H1 (cell line): ENCODE results near the gene RESP18. TPM values are rescaled to one million over a fixed set of nuclear protein-coding genes. Genes with fewer than 3 reads are reported as not detected.

ENCODE experiments used
- CTCF ChIA-PET: fragments of 300-600 bp; sonication (Branson Sonifier 250); formaldehyde crosslinking; loops from one replicate; lab custom pipeline; 2021; ENCODE audit not compliant: partially characterized antibody; lab: Charles Lee
- POLR2A ChIA-PET: fragments of 300-600 bp; sonication (Branson Sonifier 250); formaldehyde crosslinking; loops from one replicate; lab custom pipeline; 2021; ENCODE audit warnings: inconsistent platforms; ENCODE audit not compliant: partially characterized antibody; lab: Charles Lee
- DNase-seq, 2 experiments: peaks; one replicate each; pipeline versions ENCODE4 v3.0.0 to v3.0.0-alpha.2; 2010 to 2022; ENCODE audit warnings: low spot score in 2 of 2, low read depth in 1 of 2, mixed read lengths in 1 of 2
- FAIRE-seq: peaks from 2 replicates; lab custom pipeline; 2011; peaks lifted over from hg19 to GRCh38; lab: Jason Lieb, UNC
- H2AFZ ChIP-seq: 2 replicates; pipeline ENCODE4 v1.8.1; 2012; ENCODE audit warnings: low read length, inconsistent platforms
- H2AK5ac ChIP-seq: 2 replicates; pipeline ENCODE4 v1.6.1; 2013; ENCODE audit warnings: low read depth, low read length
- H2BK120ac ChIP-seq: replicated peaks from 2 replicates; pipeline ENCODE3; 2013; ENCODE audit warnings: low read depth, low read length, inconsistent platforms
- H2BK12ac ChIP-seq: 2 replicates; pipeline ENCODE4 v1.6.1; 2013; ENCODE audit warnings: low read depth, low read length
- H2BK15ac ChIP-seq: 2 replicates; pipeline ENCODE4 v1.6.1; 2013; ENCODE audit warnings: low read length
- H2BK20ac ChIP-seq: 2 replicates; pipeline ENCODE4 v1.6.1; 2013; ENCODE audit warnings: low read length
- H2BK5ac ChIP-seq: 2 replicates; pipeline ENCODE4 v1.6.1; 2013; ENCODE audit warnings: low read depth, low read length
- H3K14ac ChIP-seq: 2 replicates; pipeline ENCODE4 v1.6.1; 2013; ENCODE audit warnings: inconsistent platforms; ENCODE audit not compliant: insufficient read length
- H3K18ac ChIP-seq: 2 replicates; pipeline ENCODE4 v1.6.1; 2013; ENCODE audit warnings: low read length; ENCODE audit errors: extremely low read depth
- H3K23ac ChIP-seq: 2 replicates; pipeline ENCODE4 v1.6.1; 2013; ENCODE audit warnings: inconsistent platforms; ENCODE audit not compliant: insufficient read length
- H3K23me2 ChIP-seq: 2 replicates; pipeline ENCODE4 v1.6.1; 2013; ENCODE audit warnings: low read depth, low read length
- H3K27ac ChIP-seq: 2 replicates; pipeline ENCODE4 v1.6.1; 2011; ENCODE audit warnings: low read depth, low read length, inconsistent platforms
- H3K27me3 ChIP-seq, 4 experiments: replicated peaks in 1 of 4; 1 replicate in 1 of 4; 2 replicates in 3 of 4; pipeline versions ENCODE4 v1.6.1 to v1.8.1; 2011 to 2013; ENCODE audit warnings: low read length in 3 of 4, mild to moderate bottlenecking in 3 of 4, inconsistent platforms in 2 of 4, mixed read lengths in 2 of 4, moderate library complexity in 1 of 4; ENCODE audit not compliant: control insufficient read depth in 3 of 4, insufficient read depth in 3 of 4; ENCODE audit errors: extremely low read depth in 1 of 4
- H3K36me3 ChIP-seq, 4 experiments: 2 replicates each; pipeline versions ENCODE4 v1.6.1 to v1.8.1; 2011 to 2013; ENCODE audit warnings: mild to moderate bottlenecking in 4 of 4, low read length in 3 of 4, moderate library complexity in 2 of 4, control low read depth in 1 of 4, inconsistent platforms in 1 of 4; ENCODE audit not compliant: insufficient read depth in 4 of 4, control insufficient read depth in 2 of 4
- H3K4ac ChIP-seq: replicated peaks from 2 replicates; pipeline ENCODE3; 2013; ENCODE audit warnings: low read length, low read depth, mixed read lengths, inconsistent platforms; ENCODE audit not compliant: insufficient read length
- H3K4me1 ChIP-seq, 4 experiments: replicated peaks in 1 of 4; 1 replicate in 1 of 4; 2 replicates in 3 of 4; pipeline versions ENCODE4 v1.6.1 to v1.8.1; 2011 to 2013; ENCODE audit warnings: low read length in 3 of 4, inconsistent platforms in 2 of 4, mixed read lengths in 1 of 4; ENCODE audit not compliant: insufficient read depth in 4 of 4, control insufficient read depth in 3 of 4
- H3K4me2 ChIP-seq, 2 experiments: 2 replicates each; pipeline versions ENCODE4 v1.6.1 to v1.8.1; 2011 to 2013; ENCODE audit warnings: low read depth in 2 of 2, low read length in 2 of 2, control low read depth in 1 of 2, inconsistent platforms in 1 of 2, mild to moderate bottlenecking in 1 of 2; ENCODE audit not compliant: insufficient read depth in 1 of 2
- H3K4me3 ChIP-seq, 4 experiments: fragments of 200-600, 300-600 bp in 1 of 4; sonication (generic), shearing (Covaris generic), sonication (Bioruptor Twin) in 1 of 4; 2 replicates each; pipeline versions ENCODE4 v1.5.1 to v1.8.1; 2011 to 2016; ENCODE audit warnings: low read length in 4 of 4, low read depth in 3 of 4, control low read depth in 2 of 4, inconsistent platforms in 2 of 4, mild to moderate bottlenecking in 2 of 4, mixed read lengths in 1 of 4, moderate library complexity in 1 of 4; ENCODE audit not compliant: insufficient read depth in 2 of 4; ENCODE audit errors: extremely low read depth in 1 of 4
- H3K56ac ChIP-seq: replicated peaks from 2 replicates; pipeline ENCODE3; 2013; ENCODE audit warnings: low read depth, mild to moderate bottlenecking, mixed read lengths, low read length, inconsistent platforms; ENCODE audit not compliant: insufficient read length
- H3K79me1 ChIP-seq: 2 replicates; pipeline ENCODE4 v1.6.1; 2013; ENCODE audit warnings: low read depth, low read length, control low read depth
- H3K79me2 ChIP-seq, 2 experiments: 2 replicates each; pipeline versions ENCODE4 v1.6.1 to v1.8.1; 2012 to 2013; ENCODE audit warnings: low read length in 2 of 2, mild to moderate bottlenecking in 2 of 2, inconsistent platforms in 1 of 2; ENCODE audit not compliant: insufficient read depth in 2 of 2, control insufficient read depth in 1 of 2
- H3K9ac ChIP-seq, 4 experiments: replicated peaks in 1 of 4; 1 replicate in 1 of 4; 2 replicates in 3 of 4; pipeline versions ENCODE4 v1.6.1 to v1.8.1; 2011 to 2013; ENCODE audit warnings: low read depth in 3 of 4, low read length in 3 of 4, control low read depth in 2 of 4, mild to moderate bottlenecking in 2 of 4, moderate library complexity in 2 of 4, inconsistent platforms in 1 of 4; ENCODE audit errors: extremely low read depth in 1 of 4
- H3K9me3 ChIP-seq, 2 experiments: 2 replicates each; pipeline versions ENCODE4 v1.6.1 to v1.8.1; 2012 to 2013; ENCODE audit warnings: mild to moderate bottlenecking in 2 of 2, moderate library complexity in 2 of 2, control low read depth in 1 of 2, inconsistent platforms in 1 of 2, low read depth in 1 of 2, low read length in 1 of 2, mixed read lengths in 1 of 2; ENCODE audit not compliant: insufficient read depth in 2 of 2
- H4K20me1 ChIP-seq, 2 experiments: replicated peaks in 1 of 2; 2 replicates each; pipeline versions ENCODE3 to v1.8.1; 2011 to 2013; ENCODE audit warnings: inconsistent platforms in 2 of 2, low read length in 2 of 2, mild to moderate bottlenecking in 1 of 2; ENCODE audit not compliant: insufficient read depth in 2 of 2, control insufficient read depth in 1 of 2
- H4K5ac ChIP-seq: 2 replicates; pipeline ENCODE4 v1.6.1; 2013; ENCODE audit warnings: low read length, low read depth, mixed read lengths, inconsistent platforms; ENCODE audit not compliant: insufficient read length
- H4K8ac ChIP-seq: 2 replicates; pipeline ENCODE4 v1.8.0; 2013; ENCODE audit warnings: mild to moderate bottlenecking, moderate library complexity, low read length, inconsistent platforms; ENCODE audit not compliant: insufficient read depth; ENCODE audit errors: extremely low read depth
- H4K91ac ChIP-seq: replicated peaks from 2 replicates; pipeline ENCODE3; 2013; ENCODE audit warnings: low read length, mixed read lengths, inconsistent platforms; ENCODE audit not compliant: insufficient read length
- ASH2L ChIP-seq: fragments of 200-600, 300-600 bp; sonication (generic); IDR thresholded peaks from one replicate; pipeline ENCODE4 v1.7.1; 2017; ENCODE audit warnings: low read length
- CEBPB ChIP-seq: IDR thresholded peaks from 2 replicates; pipeline ENCODE4 v1.6.1; 2012; ENCODE audit warnings: low read depth, low read length
- EP300 ChIP-seq, 2 experiments: IDR thresholded peaks; 1 replicate in 1 of 2; 2 replicates in 1 of 2; pipeline ENCODE4 v1.6.1; 2011 to 2012; ENCODE audit warnings: low read depth in 2 of 2, low read length in 2 of 2, mild to moderate bottlenecking in 2 of 2, borderline replicate concordance in 1 of 2, inconsistent platforms in 1 of 2, moderate library complexity in 1 of 2
- FOSL1 ChIP-seq: IDR thresholded peaks from 2 replicates; pipeline ENCODE4 v1.6.1; 2011; ENCODE audit warnings: mild to moderate bottlenecking, low read depth, low read length, moderate library complexity; ENCODE audit not compliant: insufficient read depth
- GABPA ChIP-seq: IDR thresholded peaks from 2 replicates; pipeline ENCODE4 v1.6.1; 2011; ENCODE audit warnings: mild to moderate bottlenecking, low read length, moderate library complexity, borderline replicate concordance; ENCODE audit not compliant: insufficient read depth
- JUND ChIP-seq: IDR thresholded peaks from 2 replicates; pipeline ENCODE4 v1.6.1; 2011; ENCODE audit warnings: mild to moderate bottlenecking, improper control_type of control experiment, low read length
- KDM1A ChIP-seq: fragments of 200-600, 300-600 bp; sonication (generic); IDR thresholded peaks from 2 replicates; pipeline ENCODE4 v1.7.1; 2016; ENCODE audit warnings: mild to moderate bottlenecking, low read length, borderline replicate concordance
- KDM4A ChIP-seq: IDR thresholded peaks from one replicate; pipeline ENCODE4 v1.7.1; 2012; ENCODE audit warnings: low read depth, mild to moderate bottlenecking, moderate library complexity, low read length, inconsistent platforms; ENCODE audit not compliant: severe bottlenecking
- PHF8 ChIP-seq: fragments of 200-600 bp; sonication (generic); conservative IDR thresholded peaks from 2 replicates; pipeline ENCODE4 v1.7.1; 2012; ENCODE audit warnings: low read depth, mild to moderate bottlenecking, inconsistent platforms, low read length, moderate library complexity
- POU5F1 ChIP-seq: IDR thresholded peaks from 2 replicates; pipeline ENCODE4 v1.6.1; 2011; ENCODE audit warnings: low read depth, mild to moderate bottlenecking, low read length, moderate library complexity
- RBBP5 ChIP-seq: IDR thresholded peaks from 2 replicates; pipeline ENCODE4 v1.7.1; 2012; ENCODE audit warnings: low read depth, mild to moderate bottlenecking, inconsistent platforms, low read length, moderate library complexity, borderline replicate concordance
- SIN3A ChIP-seq, 2 experiments: IDR thresholded peaks in 1 of 2; conservative IDR thresholded peaks in 1 of 2; 2 replicates each; pipeline ENCODE4 v1.6.1; 2011 to 2012; ENCODE audit warnings: low read length in 2 of 2, improper control_type of control experiment in 1 of 2, low read depth in 1 of 2, mild to moderate bottlenecking in 1 of 2
- SUZ12 ChIP-seq: fragments of 200-600 bp; sonication (generic); IDR thresholded peaks from 2 replicates; pipeline ENCODE4 v1.6.1; 2012; ENCODE audit warnings: mild to moderate bottlenecking, inconsistent platforms, low read length, moderate library complexity, mixed read lengths
- WGBS, 2 experiments: shearing (Covaris generic) in 1 of 2; methylation state at CpG; one replicate each; pipeline versions ENCODE4 v1.1.6 to v1.1.7; 2013 to 2015; ENCODE audit warnings: low lambda C conversion rate in 2 of 2, mixed read lengths in 2 of 2, inconsistent platforms in 1 of 2, low coverage in 1 of 2, missing lambda C conversion rate in 1 of 2; ENCODE audit not compliant: insufficient replicate concordance in 2 of 2, insufficient coverage in 1 of 2, insufficient read length in 1 of 2; ENCODE audit errors: extremely low coverage in 1 of 2, missing lambda C conversion rate in 1 of 2; 5-methylcytosine and 5-hydroxymethylcytosine counted together
- polyA plus RNA-seq, 7 experiments: library from polyadenylated mRNA; depleted of rRNA in 3 of 7; stranded (reverse) in 5 of 7; unstranded in 2 of 7; fragments of >200 nt in 5 of 7; fragments of 200-250 nt in 2 of 7; gene quantifications; 1 replicate in 5 of 7; 2 replicates in 1 of 7; 4 replicates in 1 of 7; pipeline versions ENCODE4 v1.2.1 to v1.2.3, GENCODE V29; 2011 to 2013; ENCODE audit warnings: missing spikeins in 2 of 7, mixed read lengths in 2 of 7
- total RNA-seq: library from RNA; stranded (reverse); fragmentation: NEBNext Ultra II Directional; extraction: Animal tissue kit (Norgen Biotek cat#: 25700); gene quantifications from 2 replicates; pipeline ENCODE4 v1.2.1, GENCODE V29; 2021

RESP18 gene
- total and polyA plus RNA-seq, 2 of the 8 experiments (the other 6 are each of a cell fraction or from before 2014, with no cell fraction given), result not detected

- peaks cover 0 to 28% (median 15%) of the 10 kb centered on the region in 4 experiments; a peak in 6 of 7 replicates for H3K27me3 ChIP-seq
- ChIA-PET POLR2A (interaction anchor here (1.0 to 3.7 kb wide), 4 partner anchors 12 to 80 kb away, joined by 3 to 19 read pairs (median 5); partner anchors contain the start of genes ABCB6, GLB1L and STK16), CTCF (interaction anchor here (0.6 to 13.4 kb wide), 46 partner anchors 7 to 297 kb away, joined by 3 to 118 read pairs (median 4); partner anchors contain the start of genes DNAJB2, GLB1L, PTPRN and SLC23A3)
- no peaks in the 10 kb centered on the region for H3K79me2 ChIP-seq
- H3K18ac ChIP-seq, result no peak overlapping the region
- no peak overlapping the region for H2AK5ac ChIP-seq
- 82% methylated on average over 6 of the region's 6 CpGs; no CpG with 5 or more reads in 1 of the 2 experiments for WGBS, 2 experiments
- no peak overlapping the region for H2BK12ac ChIP-seq
- H4K5ac ChIP-seq, result no peak overlapping the region
- H3K23ac ChIP-seq, result no peak overlapping the region
- no peak overlapping the region for H3K56ac ChIP-seq
- H2BK5ac ChIP-seq, result no peak overlapping the region
- H3K27ac ChIP-seq, result no peak overlapping the region
- no peak overlapping the region for H3K4ac ChIP-seq
- no peak for FAIRE-seq
- no peaks in the 10 kb centered on the region for H3K9me3 ChIP-seq
- no peaks in the 10 kb centered on the region for H4K20me1 ChIP-seq
- no peak overlapping the region for H3K4me2 ChIP-seq
- H3K4me1 ChIP-seq, result peaks cover 0 to 4% (median 3%) of the 10 kb centered on the region in 4 experiments; a peak in 4 of 7 replicates
- H2BK20ac ChIP-seq, result peak overlapping the region; percentile 6; the same call in 1 of the 2 replicates
- no peak overlapping the region for H3K4me3 ChIP-seq
- H2AFZ ChIP-seq, result no peak overlapping the region
- no peak overlapping the region for H3K9ac ChIP-seq
- no peak overlapping the region for H3K14ac ChIP-seq
- no peaks in the 10 kb centered on the region; the same call in 1 of the 2 replicates for H3K79me1 ChIP-seq
- H4K8ac ChIP-seq, result 0 out of 2 replicates have a peak overlapping the region, but pooled peaks have one; percentile 4
- no peak overlapping the region for H2BK15ac ChIP-seq
- no peak overlapping the region for H2BK120ac ChIP-seq
- peaks cover under 1% of the 10 kb centered on the region; the same call in 1 of the 2 replicates for H3K23me2 ChIP-seq
- no peak overlapping the region for H4K91ac ChIP-seq
- DNase-seq, result no peak
- H3K36me3 ChIP-seq, result no peaks in the 10 kb centered on the region
- TF ChIP-seq CEBPB, result no peak
- no peak for TF ChIP-seq RBBP5
- no peak for TF ChIP-seq PHF8
- no peak for TF ChIP-seq FOSL1
- TF ChIP-seq KDM4A, result no peak
- TF ChIP-seq KDM1A, result no peak
- TF ChIP-seq JUND, result no peak
- TF ChIP-seq SIN3A (conservative IDR thresholded peaks at IDR 0.05 in 1 of 2, IDR thresholded peaks at IDR 0.05 in 1 of 2; ENCODE audit: low read depth in 1 of 2, low read length in 2 of 2), result no peak
- TF ChIP-seq ASH2L, result no peak
- TF ChIP-seq SUZ12, result no peak
- TF ChIP-seq POU5F1, result no peak
- no peak for TF ChIP-seq EP300 (IDR thresholded peaks at IDR 0.05; ENCODE audit: borderline replicate concordance in 1 of 2, low read depth in 2 of 2, low read length in 2 of 2)
- no peak for TF ChIP-seq GABPA
Observed at GRCh38 chr2:219299372-219299760, 33.2 kb downstream of the RESP18 start.
